ENCODE results near the gene TWSG1.
"Not testable (repeated sequence)": the region's sequence is repeated elsewhere in the genome, so short reads cannot be mapped to it uniquely, and the experiment has no call there.

The TWSG1 gene

GRCh38 chr18:9336827-9337226 is 2.3 kb downstream of the TWSG1 start:
- no peak for DNase-seq

GRCh38 chr18:9337873-9338272 is 3.3 kb downstream of the TWSG1 start:
- no peak for DNase-seq

- DNase-seq = no peak
Observed at GRCh38 chr18:9340472-9340871, 5.9 kb downstream of the TWSG1 start.

GRCh38 chr18:9343577-9343976 is 9.0 kb downstream of the TWSG1 start:
- no peak for DNase-seq

GRCh38 chr18:9346775-9347174 is 12.2 kb downstream of the TWSG1 start:
- DNase-seq = no peak

- DNase-seq = no peak
Observed at GRCh38 chr18:9348079-9348671, 13.6 kb downstream of the TWSG1 start.

- no peak for DNase-seq
Observed at GRCh38 chr18:9348766-9349165, 14.2 kb downstream of the TWSG1 start.

- DNase-seq = no peak
Observed at GRCh38 chr18:9353596-9353995, 19.0 kb downstream of the TWSG1 start.

- no peak for DNase-seq
Observed at GRCh38 chr18:9354256-9354655, 19.7 kb downstream of the TWSG1 start.

GRCh38 chr18:9356976-9357375 is 22.4 kb downstream of the TWSG1 start:
- no peak for DNase-seq

GRCh38 chr18:9359796-9360195 is 25.2 kb downstream of the TWSG1 start:
- DNase-seq = no peak

GRCh38 chr18:9361191-9361590 is 26.6 kb downstream of the TWSG1 start:
- DNase-seq = no peak

GRCh38 chr18:9362869-9363268 is 28.3 kb downstream of the TWSG1 start:
- no peak for DNase-seq

GRCh38 chr18:9364242-9364641 is 29.7 kb downstream of the TWSG1 start:
- no peak for DNase-seq

- no peak for DNase-seq
Observed at GRCh38 chr18:9365406-9365805, 30.8 kb downstream of the TWSG1 start.

GRCh38 chr18:9366126-9366714 is 31.6 kb downstream of the TWSG1 start:
- DNase-seq = peak; percentile 64

- not testable (repeated sequence) for DNase-seq
Observed at GRCh38 chr18:9373254-9373653, 38.7 kb downstream of the TWSG1 start.

GRCh38 chr18:9379118-9379517 is 44.5 kb downstream of the TWSG1 start:
- DNase-seq = no peak

- no peak for DNase-seq
Observed at GRCh38 chr18:9380101-9380500, 45.5 kb downstream of the TWSG1 start.

GRCh38 chr18:9380621-9381395 is 46.2 kb downstream of the TWSG1 start:
- peak; percentile 66 for DNase-seq

GRCh38 chr18:9386879-9387278 is 52.3 kb downstream of the TWSG1 start:
- DNase-seq = no peak

GRCh38 chr18:9387891-9388290 is 53.3 kb downstream of the TWSG1 start:
- no peak for DNase-seq

GRCh38 chr18:9389706-9390105 is 55.1 kb downstream of the TWSG1 start:
- no peak for DNase-seq

GRCh38 chr18:9392726-9393125 is 58.2 kb downstream of the TWSG1 start:
- DNase-seq = no peak

All from femur (tissue), 1 donor.